GM11168 (cell line): ENCODE data around the gene DNAL1.

ENCODE experiments used
- in situ Hi-C: fragments of 300-500 bp; cut with MboI; formaldehyde crosslinking; loops from one replicate; pipeline ENCODE4 v1.12.0; 2022; ENCODE audit warnings: low sequenced_read_pairs; ENCODE audit not compliant: unreplicated experiment

The DNAL1 gene

GRCh38 chr14:73644531-73645247 is at the start of gene DNAL1:
DNAL1 (plus strand) TSS chr14:73644986; CDS start chr14:73645040, 54 bp downstream.
- in situ Hi-C loops: no loop called here

- in situ Hi-C loops: no loop called here
Observed at GRCh38 chr14:73599499-73599898, 45.3 kb upstream of the DNAL1 start.

- in situ Hi-C loops: no loop called here
Observed at GRCh38 chr14:73602994-73603393, 41.8 kb upstream of the DNAL1 start.

GRCh38 chr14:73606271-73606670 is 38.5 kb upstream of the DNAL1 start:
- in situ Hi-C loops: no loop called here

GRCh38 chr14:73607241-73607640 is 37.5 kb upstream of the DNAL1 start:
- in situ Hi-C loops: no loop called here

- in situ Hi-C loops: no loop called here
Observed at GRCh38 chr14:73610687-73611086, 34.1 kb upstream of the DNAL1 start.

GRCh38 chr14:73612339-73613045 is 32.3 kb upstream of the DNAL1 start, which contains the start of gene ACOT6:
ACOT6 (plus strand) TSS chr14:73612517; CDS start chr14:73612572, 55 bp downstream.
- in situ Hi-C loops: no loop called here

GRCh38 chr14:73613046-73613383 is 31.8 kb upstream of the DNAL1 start:
- in situ Hi-C loops: no loop called here

- in situ Hi-C loops: no loop called here
Observed at GRCh38 chr14:73613419-73613963, 31.3 kb upstream of the DNAL1 start.

GRCh38 chr14:73616831-73617230 is 28.0 kb upstream of the DNAL1 start:
- in situ Hi-C loops: no loop called here

GRCh38 chr14:73619524-73619923 is 25.3 kb upstream of the DNAL1 start:
- in situ Hi-C loops: no loop called here

GRCh38 chr14:73620268-73620667 is 24.5 kb upstream of the DNAL1 start:
- in situ Hi-C loops: no loop called here

- in situ Hi-C loops: no loop called here
Observed at GRCh38 chr14:73623504-73624054, 21.2 kb upstream of the DNAL1 start.

- in situ Hi-C loops: loop anchor here (5.0 kb wide), 1 partner anchor 113 kb away; no protein-coding TSS in a partner anchor
Observed at GRCh38 chr14:73625706-73626105, 19.1 kb upstream of the DNAL1 start.

GRCh38 chr14:73627151-73627558 is 17.6 kb upstream of the DNAL1 start:
- in situ Hi-C loops: loop anchor here (5.0 kb wide), 1 partner anchor 115 kb away; no protein-coding TSS in a partner anchor

- in situ Hi-C loops: no loop called here
Observed at GRCh38 chr14:73630009-73630780, 14.6 kb upstream of the DNAL1 start.

GRCh38 chr14:73633116-73634010 is 11.4 kb upstream of the DNAL1 start:
- in situ Hi-C loops: no loop called here

- in situ Hi-C loops: no loop called here
Observed at GRCh38 chr14:73634011-73634833, 10.6 kb upstream of the DNAL1 start.
